ENCODE measurements around the gene IL36G. TPM values are rescaled to one million over a fixed set of nuclear protein-coding genes. Genes with fewer than 3 reads are reported as not detected.

IL36G gene
- total RNA-seq, 1 donor from 2014 or later: not detected

DNA sequence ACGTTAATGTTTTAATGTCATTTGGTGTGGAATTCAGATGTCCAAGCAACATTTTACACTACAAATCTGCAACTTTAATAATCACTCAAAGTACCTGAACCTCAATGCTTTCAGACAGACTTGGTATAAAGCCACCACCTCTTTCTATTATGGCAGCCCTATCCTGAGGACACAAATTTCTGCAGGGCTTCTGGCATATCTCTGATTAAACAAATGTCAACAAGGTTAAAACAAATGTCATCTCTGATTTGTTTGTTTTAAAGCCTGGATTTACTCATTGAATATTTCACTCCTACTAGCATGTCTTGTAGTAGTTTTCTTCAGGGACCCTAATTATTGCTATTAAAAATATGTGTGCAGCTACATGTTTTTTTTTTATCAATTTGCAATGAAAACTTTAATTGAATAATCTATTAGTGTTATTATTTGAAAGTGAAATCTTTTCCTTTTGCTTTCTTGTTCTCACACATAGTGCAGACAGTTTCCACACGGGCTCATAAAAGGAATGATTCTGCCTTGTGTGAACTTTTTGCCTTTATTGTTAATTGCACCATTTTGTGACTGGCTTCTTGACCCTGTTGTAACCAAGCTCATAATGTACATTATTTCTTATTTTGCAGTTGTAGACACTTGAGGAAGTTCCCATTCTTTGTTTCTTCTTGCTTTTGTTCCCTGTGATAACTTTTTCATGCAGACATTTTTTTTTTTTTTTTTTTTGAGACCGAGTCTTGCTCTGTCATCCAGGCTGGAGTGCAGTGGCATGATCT, 36.8 kb upstream of the IL36G start:
- no peak overlapping the region for H3K4me3 ChIP-seq (ENCODE audit: low read depth, low read length)
- no peaks in the 10 kb centered on the region for H3K27me3 ChIP-seq (ENCODE audit: control insufficient read depth, insufficient read depth, low read length)
- TF ChIP-seq, protein P1, sequence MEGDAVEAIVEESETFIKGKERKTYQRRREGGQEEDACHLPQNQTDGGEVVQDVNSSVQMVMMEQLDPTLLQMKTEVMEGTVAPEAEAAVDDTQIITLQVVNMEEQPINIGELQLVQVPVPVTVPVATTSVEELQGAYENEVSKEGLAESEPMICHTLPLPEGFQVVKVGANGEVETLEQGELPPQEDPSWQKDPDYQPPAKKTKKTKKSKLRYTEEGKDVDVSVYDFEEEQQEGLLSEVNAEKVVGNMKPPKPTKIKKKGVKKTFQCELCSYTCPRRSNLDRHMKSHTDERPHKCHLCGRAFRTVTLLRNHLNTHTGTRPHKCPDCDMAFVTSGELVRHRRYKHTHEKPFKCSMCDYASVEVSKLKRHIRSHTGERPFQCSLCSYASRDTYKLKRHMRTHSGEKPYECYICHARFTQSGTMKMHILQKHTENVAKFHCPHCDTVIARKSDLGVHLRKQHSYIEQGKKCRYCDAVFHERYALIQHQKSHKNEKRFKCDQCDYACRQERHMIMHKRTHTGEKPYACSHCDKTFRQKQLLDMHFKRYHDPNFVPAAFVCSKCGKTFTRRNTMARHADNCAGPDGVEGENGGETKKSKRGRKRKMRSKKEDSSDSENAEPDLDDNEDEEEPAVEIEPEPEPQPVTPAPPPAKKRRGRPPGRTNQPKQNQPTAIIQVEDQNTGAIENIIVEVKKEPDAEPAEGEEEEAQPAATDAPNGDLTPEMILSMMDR (IDR thresholded peaks at IDR 0.05; ENCODE audit: insufficient read depth, low read length, poor library complexity, severe bottlenecking): no peak
- no peak for DNase-seq (ENCODE audit: low read depth)
- no peaks in the 10 kb centered on the region for H3K36me3 ChIP-seq (ENCODE audit: control insufficient read depth, insufficient read depth, low read length)

DNA sequence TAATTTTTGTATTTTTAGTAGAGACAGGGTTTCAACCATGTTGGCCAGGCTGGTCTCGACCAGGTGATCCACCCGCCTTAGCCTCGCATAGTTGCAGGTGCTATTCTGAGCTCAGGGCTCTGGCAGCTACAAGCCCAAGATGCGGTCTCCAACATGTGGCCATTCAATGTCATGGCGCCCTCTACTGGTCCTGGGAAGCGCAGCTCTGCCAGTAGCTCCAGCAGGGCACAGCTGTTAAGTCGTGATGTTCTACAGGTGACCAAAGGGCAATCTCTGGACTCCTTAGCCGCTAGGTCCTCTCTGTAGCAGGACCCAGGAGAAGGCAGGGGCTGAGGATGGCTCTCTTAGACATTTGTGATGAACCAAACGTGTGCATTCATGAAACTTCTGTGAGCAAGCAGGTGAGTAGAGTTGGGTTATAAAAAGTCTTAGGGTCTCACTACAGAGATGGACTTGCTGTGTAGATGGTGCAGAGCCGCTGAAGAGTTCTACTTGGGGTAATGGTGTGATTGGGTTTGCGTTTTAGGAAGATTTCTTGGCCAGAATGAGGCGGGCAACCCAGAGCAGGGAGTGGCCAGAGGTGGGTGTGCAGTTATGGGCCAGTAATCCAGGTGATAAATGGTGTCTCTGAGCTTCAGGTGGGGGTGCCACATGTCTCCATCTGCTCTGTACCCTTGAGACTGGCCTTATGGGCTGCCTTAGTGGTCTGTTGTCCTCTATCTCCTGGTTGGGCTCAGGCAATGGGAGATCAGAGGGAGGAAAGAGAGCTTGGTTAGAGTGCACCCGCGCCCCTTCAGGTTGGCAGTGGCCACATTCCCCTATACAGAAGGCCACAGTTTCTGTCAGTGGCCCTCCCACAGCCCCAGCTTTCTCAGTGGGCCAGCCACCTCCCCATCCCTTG, 35.8 kb upstream of the IL36G start:
- Histone ChIP-seq H3K4me3 (ENCODE audit: low read depth, low read length) (no peak overlapping the region), H3K36me3 (ENCODE audit: control insufficient read depth, insufficient read depth, low read length) (no peaks in the 10 kb centered on the region), H3K27me3 (ENCODE audit: control insufficient read depth, insufficient read depth, low read length) (no peaks in the 10 kb centered on the region)
- peak; percentile 53 for DNase-seq (ENCODE audit: low read depth)
- TF ChIP-seq, protein P1 (IDR thresholded peaks at IDR 0.05; ENCODE audit: insufficient read depth, low read length, poor library complexity, severe bottlenecking): peak; percentile 97

DNA sequence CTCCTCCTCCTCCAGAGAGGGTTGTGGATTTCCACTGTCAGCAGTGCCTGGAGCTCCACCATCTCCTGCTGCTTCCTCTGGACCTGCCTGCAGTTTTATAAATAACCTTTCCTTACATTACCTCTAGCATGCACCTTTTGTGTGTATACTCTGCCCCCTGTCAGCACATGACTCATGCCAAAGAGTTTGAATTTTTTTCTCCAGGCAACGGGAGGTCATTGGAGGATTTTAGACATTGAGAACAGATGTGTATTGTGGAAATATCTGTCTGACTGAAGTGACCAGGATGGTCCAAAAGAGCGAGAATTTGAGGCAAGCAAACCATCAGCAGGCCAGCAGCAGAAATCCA, 35.2 kb upstream of the IL36G start:
- Histone ChIP-seq H3K27me3 (ENCODE audit: control insufficient read depth, insufficient read depth, low read length) (no peaks in the 10 kb centered on the region), H3K36me3 (ENCODE audit: control insufficient read depth, insufficient read depth, low read length) (no peaks in the 10 kb centered on the region), H3K4me3 (ENCODE audit: low read depth, low read length) (no peak overlapping the region)
- DNase-seq (ENCODE audit: low read depth): no peak
- TF ChIP-seq, protein P1 (IDR thresholded peaks at IDR 0.05; ENCODE audit: insufficient read depth, low read length, poor library complexity, severe bottlenecking): no peak

DNA sequence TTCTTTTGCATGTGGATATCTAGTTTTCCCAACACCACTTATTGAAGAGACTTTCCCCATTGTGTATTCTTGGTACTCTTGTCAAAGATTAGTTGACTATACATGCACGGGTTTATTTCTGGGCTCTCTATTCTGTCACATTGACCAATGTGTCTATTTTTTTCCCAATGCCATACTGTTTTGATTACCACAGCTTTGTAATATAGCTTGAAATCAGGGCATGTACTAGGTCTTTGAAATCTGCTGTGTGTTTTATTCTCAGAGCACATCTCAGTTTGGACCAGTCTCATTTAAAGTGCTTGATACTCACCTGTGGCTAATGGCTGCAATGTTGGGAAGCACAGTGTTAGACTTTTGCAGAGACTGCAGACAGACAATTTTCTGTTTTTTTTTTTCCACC, 32.8 kb upstream of the IL36G start:
- TF ChIP-seq, protein P1 (IDR thresholded peaks at IDR 0.05; ENCODE audit: insufficient read depth, low read length, poor library complexity, severe bottlenecking): no peak
- no peak for DNase-seq (ENCODE audit: low read depth)
- H3K4me3 ChIP-seq (ENCODE audit: low read depth, low read length): no peak overlapping the region
- no peaks in the 10 kb centered on the region for H3K27me3 ChIP-seq (ENCODE audit: control insufficient read depth, insufficient read depth, low read length)
- H3K36me3 ChIP-seq (ENCODE audit: control insufficient read depth, insufficient read depth, low read length): no peaks in the 10 kb centered on the region

DNA sequence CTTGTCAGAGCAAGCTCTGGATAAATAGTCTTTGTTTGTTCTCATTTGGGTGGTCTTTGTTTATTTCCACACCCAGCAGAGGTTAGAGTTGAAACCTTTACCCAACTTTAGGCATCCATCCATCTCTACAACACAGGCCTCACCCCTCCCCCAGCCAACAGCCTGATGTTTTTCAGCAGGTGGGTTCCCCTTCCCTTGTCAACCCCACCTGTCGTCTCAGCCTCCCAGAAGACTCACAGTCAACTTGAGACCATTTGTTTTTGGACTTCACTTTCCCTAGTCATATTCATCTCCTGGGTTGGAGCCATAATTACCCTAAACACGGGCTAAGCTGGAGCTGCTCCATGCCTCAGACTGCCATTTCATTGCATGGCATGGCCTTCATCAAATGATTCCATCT, 31.7 kb upstream of the IL36G start:
- DNase-seq (ENCODE audit: low read depth): no peak
- Histone ChIP-seq H3K4me3 (ENCODE audit: low read depth, low read length) (no peak overlapping the region), H3K27me3 (ENCODE audit: control insufficient read depth, insufficient read depth, low read length) (no peaks in the 10 kb centered on the region), H3K36me3 (ENCODE audit: control insufficient read depth, insufficient read depth, low read length) (no peaks in the 10 kb centered on the region)
- TF ChIP-seq, protein P1 (IDR thresholded peaks at IDR 0.05; ENCODE audit: insufficient read depth, low read length, poor library complexity, severe bottlenecking): no peak
